MM.1S (cell line): ENCODE measurements around the gene EML1.

Source experiments
- DNase-seq: peaks from one replicate; pipeline ENCODE4 v3.0.0-alpha.2; 2015
- H2AFZ ChIP-seq: fragments of 300-600 bp; sonication (generic); 2 replicates; pipeline ENCODE4 v1.6.0; 2016; ENCODE audit warnings: antibody characterized with exemption, low read length
- H3F3A ChIP-seq: fragments of 300-600 bp; sonication (generic); 2 replicates; pipeline ENCODE4 v1.6.1; 2016; ENCODE audit warnings: mild to moderate bottlenecking, antibody characterized with exemption, low read length, moderate library complexity, mixed read lengths; ENCODE audit not compliant: insufficient read depth
- H3K27ac ChIP-seq: fragments of 300-600 bp; sonication (generic); 2 replicates; pipeline ENCODE4 v1.5.1; 2016; ENCODE audit warnings: mild to moderate bottlenecking, low read length
- H3K27me3 ChIP-seq: fragments of 300-600 bp; sonication (generic); replicated peaks from 2 replicates; pipeline ENCODE4 v1.6.0; 2016; ENCODE audit warnings: low read length; ENCODE audit not compliant: insufficient read depth
- H3K36me3 ChIP-seq: fragments of 300-600 bp; sonication (generic); replicated peaks from 2 replicates; pipeline ENCODE4 v1.6.1; 2016; ENCODE audit warnings: mild to moderate bottlenecking, low read length, mixed read lengths; ENCODE audit not compliant: insufficient read depth
- H3K4me1 ChIP-seq: fragments of 300-600 bp; sonication (generic); 2 replicates; pipeline ENCODE4 v1.6.1; 2016; ENCODE audit warnings: low read length, mixed read lengths
- H3K4me2 ChIP-seq: fragments of 300-600 bp; sonication (generic); 2 replicates; pipeline ENCODE4 v1.6.0; 2016; ENCODE audit warnings: low read depth, low read length
- H3K4me3 ChIP-seq: fragments of 300-600 bp; sonication (generic); 2 replicates; pipeline ENCODE4 v1.5.1; 2016; ENCODE audit warnings: low read length, mixed read lengths
- H3K79me2 ChIP-seq: fragments of 300-600 bp; sonication (generic); 2 replicates; pipeline ENCODE4 v1.6.1; 2016; ENCODE audit warnings: mixed run types, low read length, mixed read lengths
- H3K9ac ChIP-seq: fragments of 300-600 bp; sonication (generic); 2 replicates; pipeline ENCODE4 v1.6.1; 2016; ENCODE audit warnings: low read length, mixed read lengths
- H3K9me2 ChIP-seq: fragments of 300-600 bp; sonication (generic); replicated peaks from 2 replicates; pipeline ENCODE4 v1.6.1; 2016; ENCODE audit warnings: mild to moderate bottlenecking, low read length, mixed read lengths; ENCODE audit not compliant: insufficient read depth
- H3K9me3 ChIP-seq: fragments of 300-600 bp; sonication (generic); replicated peaks from 2 replicates; pipeline ENCODE4 v1.6.1; 2016; ENCODE audit warnings: mild to moderate bottlenecking, low read length, mixed read lengths; ENCODE audit not compliant: insufficient read depth
- H4K20me1 ChIP-seq: fragments of 300-600 bp; sonication (generic); 2 replicates; pipeline ENCODE4 v1.6.1; 2016; ENCODE audit warnings: mild to moderate bottlenecking, low read length, moderate library complexity, mixed read lengths; ENCODE audit not compliant: insufficient read depth
- CTCF ChIP-seq: fragments of 300-600 bp; sonication (generic); IDR thresholded peaks from 2 replicates; pipeline ENCODE4 v1.5.1; 2016; ENCODE audit warnings: antibody characterized with exemption, low read length, mixed read lengths
- EZH2 ChIP-seq: fragments of 300-600 bp; sonication (generic); optimal IDR thresholded peaks from 2 replicates; pipeline ENCODE3; 2017; ENCODE audit warnings: low read depth, mild to moderate bottlenecking, antibody characterized with exemption, low read length, mixed read lengths
- EZH2phosphoT487 ChIP-seq: fragments of 300-600 bp; sonication (generic); IDR thresholded peaks from 2 replicates; pipeline ENCODE4 v1.6.1; 2018; ENCODE audit warnings: antibody characterized with exemption, low read length

The EML1 gene

GRCh38 chr14:99769123-99769522 lies 24.1 kb upstream of the EML1 start:
- Histone ChIP-seq H3K36me3 (no peaks in the 10 kb centered on the region), H3K4me1 (no peaks in the 10 kb centered on the region), H3F3A (no peaks in the 10 kb centered on the region), H3K9me2 (no peaks in the 10 kb centered on the region), H3K9me3 (no peaks in the 10 kb centered on the region), H4K20me1 (no peaks in the 10 kb centered on the region), H3K79me2 (no peaks in the 10 kb centered on the region), H3K4me3 (no peak overlapping the region), H3K27me3 (no peaks in the 10 kb centered on the region), H3K9ac (no peak overlapping the region), H3K4me2 (no peak overlapping the region), H2AFZ (no peak overlapping the region), H3K27ac (no peak overlapping the region)
- TF ChIP-seq CTCF (no peak), EZH2 (no peak), EZH2phosphoT487 (no peak)
- DNase-seq, result no peak

GRCh38 chr14:99769799-99770198 lies 23.4 kb upstream of the EML1 start:
- H2AFZ ChIP-seq, result no peak overlapping the region

GRCh38 chr14:99772371-99773283 lies 20.6 kb upstream of the EML1 start:
- TF ChIP-seq EZH2phosphoT487 (no peak), CTCF (no peak), EZH2 (no peak)
- no peaks in the 10 kb centered on the region for H3K36me3 ChIP-seq
- H3K79me2 ChIP-seq, result no peaks in the 10 kb centered on the region
- no peak for DNase-seq
- no peaks in the 10 kb centered on the region for H3K27me3 ChIP-seq
- no peak overlapping the region for H3K9ac ChIP-seq
- H2AFZ ChIP-seq, result no peak overlapping the region
- H3K27ac ChIP-seq, result no peak overlapping the region
- H3K9me3 ChIP-seq, result no peaks in the 10 kb centered on the region
- H3F3A ChIP-seq, result no peaks in the 10 kb centered on the region
- H3K9me2 ChIP-seq, result no peaks in the 10 kb centered on the region
- no peak overlapping the region for H3K4me2 ChIP-seq
- no peaks in the 10 kb centered on the region for H3K4me1 ChIP-seq
- no peaks in the 10 kb centered on the region for H4K20me1 ChIP-seq
- no peak overlapping the region for H3K4me3 ChIP-seq

More at GRCh38 chr14:99769799-99770198, 23.4 kb upstream of the EML1 start:
- no peak overlapping the region for H3K27ac ChIP-seq
- no peak overlapping the region for H3K4me2 ChIP-seq
- H4K20me1 ChIP-seq, result no peaks in the 10 kb centered on the region
- no peaks in the 10 kb centered on the region for H3F3A ChIP-seq
- H3K27me3 ChIP-seq, result no peaks in the 10 kb centered on the region
- DNase-seq, result no peak
- no peaks in the 10 kb centered on the region for H3K9me3 ChIP-seq
- no peaks in the 10 kb centered on the region for H3K9me2 ChIP-seq
- TF ChIP-seq EZH2phosphoT487 (no peak), EZH2 (no peak), CTCF (no peak)
- no peaks in the 10 kb centered on the region for H3K79me2 ChIP-seq
- no peaks in the 10 kb centered on the region for H3K4me1 ChIP-seq
- no peak overlapping the region for H3K4me3 ChIP-seq
- H3K36me3 ChIP-seq, result no peaks in the 10 kb centered on the region
- no peak overlapping the region for H3K9ac ChIP-seq
